ENCODE measurements around the gene DLK1.

DLK1 gene

DNA sequence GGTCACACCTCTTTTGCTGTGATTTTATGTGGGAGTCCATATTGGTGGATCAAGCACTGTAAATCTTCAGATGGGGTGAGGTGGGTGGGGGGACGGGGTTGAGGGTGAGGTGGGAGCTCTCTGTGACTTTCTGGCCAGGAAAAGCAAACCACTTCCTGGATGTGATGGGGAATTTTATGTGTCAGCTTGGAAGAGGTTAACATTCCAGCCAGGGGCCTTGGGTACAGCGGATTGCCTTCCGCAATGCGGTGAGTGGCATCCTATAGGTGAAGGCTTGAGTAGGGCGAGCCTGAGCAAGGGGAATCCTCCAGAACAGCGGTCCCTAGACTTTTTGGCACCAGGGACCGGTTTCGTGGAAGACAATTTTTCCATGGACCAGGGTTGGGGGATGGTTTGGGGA is 36.2 kb downstream of the DLK1 start:
- no peak for DNase-seq

DNA sequence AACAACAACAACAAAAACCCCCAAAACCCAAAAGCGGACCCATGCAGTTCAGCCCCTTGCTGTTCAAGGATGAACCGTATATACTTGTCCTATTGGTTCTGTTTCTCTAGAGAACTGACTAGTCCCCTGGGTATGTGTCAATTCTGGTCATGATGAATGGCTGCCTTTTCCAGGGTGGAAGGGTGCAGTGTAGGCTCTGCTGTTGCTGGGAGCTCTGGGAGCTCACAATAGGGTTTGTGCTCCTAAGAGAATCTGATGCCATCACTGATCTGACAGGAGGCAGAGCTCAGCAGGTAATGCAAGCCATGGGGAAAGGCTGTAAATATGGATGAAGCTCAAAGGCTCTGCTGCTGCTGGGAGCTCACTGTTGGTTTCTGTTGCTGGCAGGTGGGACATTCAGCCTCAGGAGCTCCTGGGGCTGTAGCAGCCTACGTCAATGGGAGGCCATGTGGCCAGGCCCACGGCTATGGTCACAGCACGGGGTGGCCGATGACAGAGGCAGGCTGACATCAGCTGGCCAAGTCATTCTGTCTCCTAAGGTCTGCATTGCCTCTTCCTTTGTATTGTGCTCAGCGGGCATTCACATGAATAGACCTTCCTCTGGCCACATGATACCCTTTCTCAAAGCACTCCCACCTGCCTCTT is 37.9 kb downstream of the DLK1 start:
- DNase-seq: no peak

DNA sequence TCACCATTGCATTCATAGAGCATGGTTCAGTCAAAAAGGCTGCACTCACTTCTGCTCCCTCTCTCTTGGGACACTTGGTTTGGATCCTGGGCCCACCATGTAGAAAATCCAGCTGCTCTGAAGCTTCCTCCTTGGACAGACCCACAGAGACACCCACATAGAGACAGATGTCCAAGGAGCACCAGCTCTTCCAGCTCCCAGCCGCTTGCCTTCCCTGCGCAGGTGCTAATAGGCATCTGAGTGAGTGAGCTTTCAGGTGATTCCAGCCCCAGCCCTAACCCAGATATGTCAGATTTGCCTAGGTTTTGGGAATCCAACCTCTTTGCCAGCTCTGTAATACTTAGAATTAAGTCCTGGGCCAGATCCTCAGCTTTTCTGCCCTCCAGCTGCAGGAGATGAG is 38.6 kb downstream of the DLK1 start:
- DNase-seq: no peak

DNA sequence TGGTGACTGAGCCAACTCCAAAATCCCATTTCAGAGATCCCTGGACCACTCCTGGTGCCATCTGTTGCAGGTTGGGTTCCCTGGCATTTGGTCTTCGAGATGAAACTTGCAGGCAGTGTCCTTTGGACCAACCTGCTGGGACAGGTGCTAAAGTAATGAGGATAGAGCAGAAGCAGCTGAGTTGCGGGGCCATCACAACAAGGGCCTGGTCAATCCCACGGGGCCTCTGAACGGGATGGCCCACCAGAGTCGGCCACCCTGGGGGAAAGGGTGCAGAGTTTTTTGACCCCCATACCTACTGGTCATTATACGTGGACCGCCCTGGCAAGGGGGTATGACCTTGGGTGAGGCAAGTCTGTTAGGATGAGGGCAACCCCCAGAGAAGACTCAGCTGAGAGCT is 39.3 kb downstream of the DLK1 start:
- no peak for DNase-seq

DNA sequence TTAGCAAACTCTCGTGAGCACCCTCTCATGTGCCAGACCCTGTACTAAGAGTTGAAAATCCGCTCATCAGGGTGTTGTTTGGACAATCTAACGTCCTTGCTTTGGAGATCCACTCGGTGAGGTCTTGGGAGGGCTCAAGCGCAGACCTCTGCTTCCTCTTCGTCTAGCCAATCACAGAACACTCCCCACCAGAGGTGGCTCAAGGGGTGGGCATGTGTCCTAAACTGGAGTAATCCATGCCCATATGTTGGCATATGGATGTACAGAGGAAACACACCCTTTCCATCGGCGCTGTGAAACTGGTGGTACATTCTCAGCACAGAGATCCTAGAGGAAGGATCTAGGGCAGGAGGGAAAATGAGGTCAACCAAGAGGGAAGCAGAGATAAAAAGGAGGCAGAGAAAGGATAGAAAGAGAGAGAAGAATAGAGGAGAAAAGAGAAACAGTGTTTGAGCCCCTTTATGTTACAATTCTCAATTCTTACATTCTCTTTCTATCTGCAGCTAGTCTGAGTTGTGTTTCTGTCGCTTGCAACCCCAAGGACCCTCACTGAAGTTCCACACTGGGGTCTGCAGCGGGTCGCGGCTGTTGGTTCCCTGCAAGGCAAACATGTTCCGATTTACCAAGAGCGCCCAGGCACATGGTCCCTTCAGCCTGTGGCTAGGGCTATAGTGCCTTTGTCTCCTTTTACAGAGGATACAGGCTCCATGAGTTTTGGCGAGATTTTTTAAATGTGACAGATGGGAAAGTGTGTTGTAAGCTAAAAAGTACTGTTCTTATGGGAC is 40.5 kb downstream of the DLK1 start:
- DNase-seq: no peak

DNA sequence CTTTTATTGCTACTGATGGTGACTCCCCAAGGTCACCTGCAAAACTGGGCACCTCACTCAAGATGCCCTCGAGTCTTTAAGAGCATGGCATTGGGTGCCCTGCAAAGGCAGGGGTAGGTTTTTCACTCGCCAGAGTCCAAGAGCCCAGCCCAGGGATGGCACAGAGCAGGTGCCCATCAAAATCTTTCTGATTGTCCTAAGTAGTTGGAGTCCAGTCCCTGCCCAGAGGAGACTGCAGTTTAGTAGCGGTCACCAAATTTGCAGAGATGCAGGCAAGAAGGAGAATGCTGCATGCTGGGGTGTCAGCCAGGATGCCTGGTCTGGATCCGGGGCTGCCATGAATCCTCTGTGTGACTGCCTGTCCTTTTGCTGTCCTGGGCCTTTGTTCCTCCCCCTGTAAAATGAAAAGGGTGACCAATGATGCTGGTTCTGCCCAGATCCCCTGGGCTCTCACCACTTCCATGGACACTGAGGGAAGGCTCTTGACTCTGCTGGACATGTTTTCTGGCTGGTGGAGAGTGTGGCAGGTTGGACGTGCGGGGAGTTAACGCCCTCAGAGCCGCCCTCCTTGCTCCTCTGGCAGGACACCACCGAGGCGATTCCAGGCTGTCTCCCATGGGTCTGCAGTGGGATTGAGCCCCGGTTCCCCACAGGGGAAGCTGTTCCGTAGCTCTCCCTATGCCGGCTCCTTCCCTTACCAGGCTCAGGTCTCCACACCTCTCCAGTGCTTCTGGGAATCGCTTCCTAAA is 41.3 kb downstream of the DLK1 start:
- DNase-seq: no peak

DNA sequence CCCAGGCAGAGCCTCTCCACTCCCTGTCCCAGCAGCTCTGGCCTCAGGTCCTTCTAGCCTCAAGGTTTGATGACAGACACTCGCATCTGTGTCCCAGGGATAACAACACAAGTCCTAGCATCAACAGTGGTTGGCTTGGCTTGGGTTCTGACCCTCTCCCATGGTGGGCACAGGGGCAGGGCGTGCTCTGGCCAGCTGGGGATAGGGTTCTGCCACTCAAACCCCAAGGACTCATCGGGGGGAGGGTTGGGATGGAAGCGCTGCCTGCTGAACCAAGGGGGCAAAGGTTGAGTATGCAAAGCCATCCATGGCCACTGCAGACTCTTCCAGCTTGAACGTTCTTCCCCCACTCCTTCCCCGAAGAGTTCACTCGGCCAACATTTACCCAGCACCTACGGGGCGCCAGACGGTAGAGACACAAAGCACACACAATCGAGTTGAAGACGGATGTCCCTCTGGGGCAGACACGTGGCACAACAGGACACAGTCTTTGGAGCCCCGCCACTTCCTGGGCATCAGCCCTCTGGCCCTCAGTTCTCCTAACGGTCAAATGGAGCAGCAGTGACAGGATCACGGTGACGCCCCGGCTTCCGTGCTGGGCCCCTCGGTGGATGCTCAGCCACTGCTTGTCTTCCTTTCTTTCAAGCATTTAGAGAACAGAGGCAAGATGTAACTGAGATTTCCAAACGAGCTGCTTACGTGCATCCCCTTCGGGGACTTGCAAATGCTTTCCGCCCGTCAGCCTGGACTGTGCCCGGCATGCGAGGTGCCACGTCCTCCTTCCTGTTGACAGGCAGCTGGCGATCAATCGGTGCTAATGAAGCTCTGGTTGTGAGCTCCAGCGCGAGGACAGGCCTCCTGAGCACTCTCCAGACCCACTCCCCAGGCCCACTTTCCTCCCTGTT is 42.6 kb downstream of the DLK1 start:
- no peak for DNase-seq

DNA sequence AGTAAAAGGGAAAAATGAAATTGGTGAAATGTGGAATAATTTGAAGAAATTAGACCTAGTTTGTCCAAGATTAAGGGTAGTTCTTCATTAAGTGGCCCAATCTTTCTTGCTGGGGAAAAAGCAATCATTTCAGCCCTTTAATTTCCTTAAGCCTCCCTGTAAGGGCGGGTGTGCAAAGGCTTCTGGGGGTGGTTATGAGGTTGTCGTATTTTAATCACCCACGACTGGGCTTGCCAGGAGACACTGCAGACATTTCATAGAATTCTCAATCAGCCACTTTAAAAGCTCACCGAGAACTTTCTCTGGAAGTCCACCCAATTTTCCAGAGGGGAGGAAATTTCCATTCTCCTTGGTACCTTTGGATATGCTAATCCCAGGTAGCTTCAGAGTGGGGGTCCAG is 43.4 kb downstream of the DLK1 start:
- no peak for DNase-seq

DNA sequence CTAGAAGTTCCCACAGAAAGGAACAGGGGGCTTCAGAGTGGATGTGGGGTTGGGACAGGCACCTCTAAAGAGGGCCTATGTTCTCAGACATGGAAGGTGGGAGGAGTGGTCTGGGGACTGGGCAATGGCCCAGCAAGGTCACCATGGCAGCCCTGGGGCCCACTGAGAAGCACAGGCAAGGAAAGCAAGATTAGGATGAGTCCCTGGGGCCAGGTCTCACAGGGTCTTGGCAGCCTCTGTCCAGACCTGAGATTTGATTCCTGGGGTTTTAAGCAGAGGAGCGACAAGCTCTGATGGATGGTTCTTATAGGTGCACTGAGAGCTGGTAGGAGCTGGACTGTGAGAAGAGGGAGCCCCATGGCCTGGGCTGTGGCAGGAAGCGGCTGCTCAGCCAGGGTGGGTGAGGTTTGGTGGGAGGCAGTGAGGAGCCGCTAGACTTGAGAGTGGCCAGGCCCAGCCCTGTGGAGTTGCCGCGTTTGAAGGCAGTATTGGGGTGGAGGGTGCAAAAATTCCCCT is 44.0 kb downstream of the DLK1 start:
- no peak for DNase-seq

DNA sequence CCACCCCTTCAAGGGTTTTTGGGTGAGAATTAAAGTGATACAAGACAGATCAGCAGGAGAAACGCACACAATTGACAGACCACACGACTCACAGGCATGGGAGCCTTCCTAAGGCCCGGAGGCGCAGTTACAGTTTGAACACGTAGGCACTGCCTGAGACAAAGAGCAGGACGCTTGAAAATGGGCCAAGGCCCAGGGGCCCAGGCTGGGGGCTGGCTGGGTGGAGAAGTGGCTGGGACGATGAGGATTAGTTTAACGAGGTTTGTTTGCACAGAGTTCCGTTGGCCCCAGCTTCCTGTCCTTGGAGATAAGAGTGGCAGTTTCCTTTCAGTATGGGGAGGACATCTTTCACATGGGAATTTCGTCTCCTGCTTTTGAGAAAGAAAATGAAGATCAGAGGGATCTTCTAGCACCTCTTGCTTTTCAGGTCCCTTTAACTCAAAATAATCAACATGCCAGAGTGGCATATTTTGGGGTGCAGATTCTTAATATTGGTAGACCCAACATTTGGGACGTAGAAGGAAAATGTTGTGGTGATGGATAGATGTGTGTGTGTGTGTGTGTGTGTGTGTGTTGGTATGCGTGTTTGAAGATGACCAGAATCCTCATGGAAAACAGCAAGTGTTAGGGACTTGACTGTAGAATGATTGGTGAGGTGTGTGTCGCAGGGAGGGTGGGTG is 44.6 kb downstream of the DLK1 start:
- DNase-seq: no peak

DNA sequence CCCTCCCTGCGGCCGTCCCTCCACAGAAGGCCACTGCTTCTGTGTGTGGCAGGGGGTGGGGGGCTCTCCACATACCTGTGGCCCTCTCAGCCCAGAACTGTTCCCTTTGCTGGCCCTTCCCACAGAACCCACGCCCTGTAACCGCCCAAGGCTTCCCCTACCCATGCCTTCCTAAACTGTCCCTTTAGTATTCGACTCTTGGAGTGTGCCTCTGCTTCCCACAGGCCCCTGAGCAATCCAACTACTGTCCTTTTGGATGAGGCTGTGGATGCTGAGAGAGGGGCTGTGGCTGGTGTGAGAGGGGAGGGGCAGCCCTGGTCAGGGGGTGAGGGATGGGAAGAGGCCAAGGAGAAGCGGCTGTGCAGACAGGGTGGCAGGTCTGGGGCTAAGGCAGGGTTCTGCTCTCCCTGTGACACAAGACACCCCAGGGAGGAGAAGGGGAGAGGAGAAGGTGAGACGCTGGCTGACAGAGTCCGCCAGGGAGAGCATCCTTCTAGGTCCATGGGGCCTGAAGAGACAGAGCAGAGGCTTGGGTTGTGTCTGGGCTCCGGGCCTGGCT is 46.0 kb downstream of the DLK1 start:
- DNase-seq: no peak

DNA sequence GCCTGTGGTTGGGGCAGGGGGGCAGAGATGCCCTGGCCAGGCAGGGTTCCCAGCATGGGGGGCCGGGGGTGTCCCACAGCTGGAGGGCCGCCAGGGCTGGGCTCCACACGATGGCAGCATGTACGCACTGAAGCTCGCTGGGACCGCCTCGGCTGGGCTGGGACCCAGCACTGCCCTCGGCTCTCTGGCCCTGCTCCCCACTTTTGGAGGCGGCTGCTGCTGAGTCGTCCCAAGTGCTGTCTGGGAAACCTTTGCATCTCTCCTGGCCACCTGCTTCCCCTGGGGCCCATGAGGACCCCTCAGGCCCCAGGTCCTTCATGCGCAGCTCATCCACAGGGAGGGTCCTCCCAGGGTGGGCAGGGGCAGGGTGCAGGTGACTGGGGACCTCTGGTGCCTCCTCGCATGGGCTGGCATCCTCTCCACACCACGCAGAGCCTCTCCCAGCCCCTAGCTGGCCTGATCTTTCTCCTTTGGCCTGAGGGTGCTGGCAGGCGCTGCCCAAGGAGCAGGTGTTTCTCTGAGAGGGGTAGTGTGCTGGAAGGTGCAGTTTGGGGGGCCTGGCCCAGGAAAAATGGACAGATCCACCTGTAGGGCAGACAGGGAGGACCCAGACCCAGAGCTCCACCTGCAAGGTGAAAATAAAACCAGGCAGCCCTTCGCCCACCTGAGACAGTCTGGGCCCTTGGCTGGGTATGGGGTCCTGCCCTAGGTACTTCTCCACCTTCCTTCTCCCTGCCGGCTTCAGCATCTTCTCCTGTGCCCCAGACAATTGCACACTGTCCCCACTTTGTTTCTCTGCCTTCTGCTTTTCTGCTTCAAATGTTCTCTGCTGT is 46.9 kb downstream of the DLK1 start:
- no peak for DNase-seq

DNA sequence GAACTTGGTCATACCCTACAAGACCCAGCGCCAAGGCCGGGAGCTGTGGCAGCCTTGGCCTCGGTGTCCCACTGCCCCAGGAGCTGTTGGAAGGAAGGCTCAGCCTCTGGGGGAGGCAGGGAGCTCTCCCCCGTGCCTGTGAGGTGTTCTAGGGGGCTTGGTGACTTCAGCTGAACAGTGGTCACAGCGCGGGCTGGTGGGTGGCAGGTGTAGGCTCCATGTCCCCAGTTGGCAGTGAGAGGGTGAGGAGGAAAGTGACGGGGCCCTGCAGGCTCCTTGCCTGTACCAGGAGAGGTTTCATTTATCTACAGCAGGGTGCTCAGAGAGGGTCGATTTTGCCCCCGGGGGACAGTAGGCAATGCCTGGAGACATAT is 47.5 kb downstream of the DLK1 start:
- no peak for DNase-seq

DNA sequence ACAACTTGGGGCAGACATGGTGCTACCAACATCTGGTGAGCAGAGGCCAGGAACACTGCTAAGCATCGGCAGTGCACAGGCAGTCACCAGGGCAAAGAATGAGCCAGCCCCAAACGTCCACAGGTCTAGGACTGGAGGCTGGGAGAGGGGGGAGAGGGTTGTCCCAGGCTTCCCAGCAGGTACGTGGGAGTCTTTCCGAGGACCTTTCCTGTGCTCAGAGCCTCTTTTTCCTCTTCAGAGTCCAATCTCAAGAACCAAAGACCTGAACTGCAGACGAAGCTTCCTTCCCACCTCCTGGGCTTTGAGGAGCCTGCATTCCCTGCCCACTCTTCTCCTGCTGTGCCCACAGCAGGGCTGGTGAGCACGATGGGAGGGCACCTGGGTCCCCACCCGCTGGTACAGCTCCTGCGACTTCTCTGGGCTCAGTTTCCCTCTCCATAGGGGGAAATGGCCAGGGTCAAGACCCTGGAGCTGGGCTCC is 48.7 kb downstream of the DLK1 start:
- no peak for DNase-seq

DNA sequence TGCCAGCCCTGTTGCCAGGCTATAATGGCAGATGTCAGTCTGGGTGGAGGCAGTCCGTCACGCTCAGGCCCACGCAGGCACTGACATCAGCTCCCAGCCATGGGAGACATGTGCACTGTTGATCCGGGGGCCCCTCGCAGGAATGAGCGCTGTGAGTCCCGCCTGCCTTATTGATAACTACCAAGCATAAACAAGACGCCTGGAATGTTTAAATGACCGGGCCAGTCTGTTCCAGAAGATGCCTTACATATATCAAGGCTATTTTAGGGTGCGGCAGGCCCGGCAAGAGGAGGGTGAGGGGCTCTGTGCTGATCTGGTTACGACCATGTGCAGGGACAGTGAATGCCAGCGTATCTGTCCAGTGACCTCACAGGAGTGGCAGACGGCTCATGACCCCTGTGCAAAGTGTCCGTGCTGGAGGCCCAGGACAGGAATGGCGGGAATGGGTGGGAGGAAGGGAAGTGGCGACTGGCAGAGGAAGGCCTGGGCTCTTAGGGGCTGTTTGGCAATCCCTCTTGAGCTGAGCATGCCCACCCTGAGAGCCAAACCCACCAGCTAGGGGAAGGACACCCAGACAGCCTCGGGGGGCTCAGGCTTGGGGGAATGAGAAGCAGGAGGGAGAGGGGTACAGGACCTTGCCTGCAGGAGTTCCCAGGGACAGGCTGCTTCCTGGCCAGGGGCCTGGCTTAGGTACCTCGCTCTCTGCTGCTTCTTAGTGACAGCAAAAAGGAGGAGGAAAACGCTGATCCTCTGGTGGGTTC is 49.3 kb downstream of the DLK1 start:
- no peak for DNase-seq

DNA sequence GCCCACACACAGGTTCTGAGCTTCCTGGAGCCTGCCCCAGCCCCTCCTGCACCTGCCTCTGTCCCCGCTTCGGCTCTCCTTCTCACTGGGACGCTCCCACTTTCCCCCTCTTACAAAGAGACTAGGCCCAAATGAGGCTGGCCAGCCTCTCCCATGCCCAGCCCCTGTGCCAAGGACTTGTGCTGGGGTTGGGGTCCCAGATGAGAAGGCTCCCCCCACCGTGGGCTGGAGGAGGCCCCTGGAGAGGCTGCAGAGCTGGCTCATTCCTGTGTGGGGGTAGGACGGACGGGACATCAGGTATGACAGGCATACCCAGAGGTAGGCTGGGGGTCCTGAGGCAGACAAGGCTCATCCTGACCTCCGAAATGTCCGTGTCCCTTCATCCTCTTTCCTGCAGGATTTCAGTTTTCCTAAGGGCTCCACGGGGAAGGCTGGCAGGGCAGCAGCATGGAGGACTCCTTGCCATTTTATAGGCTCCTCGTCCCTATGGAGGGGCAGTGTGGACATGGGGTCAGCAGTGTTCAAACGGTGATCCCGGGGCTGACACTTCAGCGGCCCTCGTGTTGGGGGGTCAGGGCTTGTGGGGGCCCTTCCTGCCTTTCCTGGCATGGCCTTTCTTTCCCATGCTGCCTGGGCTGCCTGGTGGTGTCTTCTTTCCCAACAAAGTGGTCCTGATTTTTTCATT is 50.1 kb downstream of the DLK1 start:
- DNase-seq: no peak

DNA sequence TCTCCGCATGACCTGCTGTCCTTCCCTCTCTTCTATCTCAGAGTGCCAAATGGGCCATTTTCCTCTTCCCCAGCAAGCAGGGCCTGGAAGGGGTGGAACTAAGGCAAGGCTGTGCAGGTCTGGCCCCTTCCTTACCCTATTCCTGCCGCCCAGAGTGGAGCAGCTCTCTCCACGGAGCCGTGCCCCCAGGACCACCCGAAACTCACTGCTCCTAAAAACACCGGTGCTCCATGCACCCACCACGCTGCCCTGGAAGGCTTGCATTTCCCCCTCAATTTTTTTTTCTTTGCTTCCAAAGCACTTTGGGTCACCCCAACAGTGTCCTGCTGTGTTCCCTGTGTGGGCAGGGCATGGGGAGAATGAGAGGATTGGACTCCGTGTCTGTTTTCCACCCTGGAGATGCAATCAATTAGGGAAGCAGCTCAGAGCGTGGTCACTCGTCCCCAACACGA is 50.7 kb downstream of the DLK1 start:
- DNase-seq: no peak

DNA sequence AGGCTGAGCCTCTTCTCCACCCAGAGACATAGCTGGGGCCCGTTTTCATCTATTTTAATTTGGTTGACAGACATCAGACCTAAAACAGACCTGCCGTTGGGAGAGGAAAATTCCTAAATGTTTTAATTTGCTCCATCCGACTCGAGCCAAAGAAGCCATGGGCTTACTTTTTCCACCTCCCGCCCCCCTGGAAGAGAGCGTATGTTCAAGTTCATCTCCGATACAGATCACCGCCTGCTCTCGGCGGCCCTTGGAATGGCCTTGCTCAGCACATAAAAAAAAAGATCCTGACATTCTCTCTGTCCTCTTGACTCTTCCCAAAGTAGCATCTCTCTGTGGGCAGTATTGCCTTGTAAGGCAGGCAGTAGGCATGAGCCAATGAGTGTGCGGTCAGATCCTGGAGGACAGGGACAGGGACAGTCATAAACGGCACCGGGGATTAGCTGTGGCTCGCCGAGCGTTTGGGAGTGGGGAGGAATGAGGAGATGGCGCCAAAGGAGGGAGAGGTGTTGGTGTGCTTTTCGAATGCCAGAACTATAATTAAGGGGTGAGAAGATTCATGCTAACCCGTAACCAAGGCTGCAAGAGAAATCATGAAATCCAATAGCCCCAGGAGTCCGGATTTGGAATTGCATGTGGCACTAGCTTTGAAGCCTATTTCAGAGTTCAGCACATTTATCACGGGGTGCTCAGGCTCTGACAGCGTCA is 51.3 kb downstream of the DLK1 start:
- DNase-seq: no peak

DNA sequence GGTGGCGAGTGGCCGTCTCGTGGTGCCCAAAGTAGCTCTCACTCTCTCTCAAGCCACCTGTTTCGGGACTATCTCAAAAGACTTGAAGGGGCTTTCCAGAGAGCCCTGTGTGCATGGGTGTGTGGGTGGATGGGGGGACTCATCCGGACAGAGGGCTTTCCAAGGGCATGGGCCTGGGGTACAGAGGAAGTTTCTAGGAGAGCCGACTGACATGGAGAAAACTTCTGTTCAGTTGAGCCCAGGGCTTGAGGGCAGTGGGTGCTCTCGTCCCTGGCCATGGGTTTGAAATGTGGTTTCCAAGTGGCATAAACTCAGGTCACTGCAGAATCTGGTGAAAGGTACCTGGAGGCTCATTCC is 51.8 kb downstream of the DLK1 start:
- no peak for DNase-seq
